NCI-H510A treated with DMSO at 0.1 percent for 48 hours (cell line): Measurements from ENCODE around the gene KRTAP10-2.
"Not testable (repeated sequence)": the region's sequence is repeated elsewhere in the genome, so short reads cannot be mapped to it uniquely, and the experiment has no call there.

ENCODE experiments used
- DNase-seq: peaks from one replicate; lab custom pipeline; 2025; lab: John Stamatoyannopoulos, UW

Gene KRTAP10-2

DNA sequence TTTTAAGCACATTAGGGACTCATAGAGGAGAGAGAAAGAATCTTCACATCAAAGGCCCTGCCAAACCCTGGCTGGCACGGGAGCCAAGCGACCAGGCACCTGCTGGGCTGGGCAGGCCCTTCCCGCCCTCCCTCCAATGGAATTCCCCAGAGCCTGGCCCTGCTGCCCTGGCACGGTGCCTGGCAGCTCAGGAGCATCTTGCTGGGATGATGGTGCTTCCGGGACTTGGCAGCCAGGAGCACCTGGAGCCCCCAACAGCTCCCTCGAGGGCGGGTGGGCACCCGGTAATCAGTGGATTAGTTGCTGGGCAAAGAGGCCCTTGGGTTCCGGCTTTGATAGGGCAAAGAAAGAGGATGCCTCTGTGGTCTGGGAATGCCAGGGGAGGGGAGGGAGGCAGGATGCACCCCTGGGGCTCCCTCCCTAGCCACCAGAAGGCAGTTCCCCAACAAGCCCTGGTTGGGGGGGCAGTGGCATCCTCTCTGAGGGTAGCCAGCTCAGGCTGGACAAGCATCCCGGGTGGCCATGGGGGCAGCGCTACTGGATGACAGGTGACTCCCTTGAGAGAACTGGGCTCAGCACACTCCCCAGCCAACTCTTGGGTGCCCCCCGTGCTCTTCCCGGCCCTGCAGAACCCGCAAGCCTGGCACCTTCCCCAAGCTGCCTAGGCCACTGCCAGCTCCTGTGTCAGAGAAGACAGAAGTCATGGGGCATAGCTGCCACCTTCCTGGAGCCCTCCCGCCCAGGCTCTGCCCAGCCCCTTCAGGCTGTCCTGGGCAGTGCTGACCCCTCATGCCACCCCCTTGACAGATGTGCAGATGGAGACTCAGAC lies 37.7 kb downstream of the KRTAP10-2 start:
- DNase-seq: no peak

- no peak for DNase-seq
Observed at GRCh38 chr21:44512496-44513388, 38.6 kb downstream of the KRTAP10-2 start.

DNA sequence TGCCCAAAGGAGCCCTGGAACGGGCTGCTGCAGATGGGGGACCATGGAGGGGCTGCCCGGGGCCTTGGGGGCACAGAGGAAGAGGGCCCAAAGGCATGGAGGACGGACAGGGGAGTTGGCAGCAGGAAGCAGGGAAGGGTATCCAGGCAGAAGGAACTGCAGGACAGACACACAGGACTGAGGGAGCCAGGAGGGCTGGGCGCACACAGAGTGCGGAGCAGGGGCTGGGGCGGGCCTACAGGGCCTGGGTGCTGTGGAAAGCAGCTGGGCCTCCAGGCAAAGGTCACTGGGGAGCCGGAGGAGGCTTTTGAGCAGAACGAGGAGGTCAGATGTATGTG lies 39.4 kb downstream of the KRTAP10-2 start:
- no peak for DNase-seq

DNA sequence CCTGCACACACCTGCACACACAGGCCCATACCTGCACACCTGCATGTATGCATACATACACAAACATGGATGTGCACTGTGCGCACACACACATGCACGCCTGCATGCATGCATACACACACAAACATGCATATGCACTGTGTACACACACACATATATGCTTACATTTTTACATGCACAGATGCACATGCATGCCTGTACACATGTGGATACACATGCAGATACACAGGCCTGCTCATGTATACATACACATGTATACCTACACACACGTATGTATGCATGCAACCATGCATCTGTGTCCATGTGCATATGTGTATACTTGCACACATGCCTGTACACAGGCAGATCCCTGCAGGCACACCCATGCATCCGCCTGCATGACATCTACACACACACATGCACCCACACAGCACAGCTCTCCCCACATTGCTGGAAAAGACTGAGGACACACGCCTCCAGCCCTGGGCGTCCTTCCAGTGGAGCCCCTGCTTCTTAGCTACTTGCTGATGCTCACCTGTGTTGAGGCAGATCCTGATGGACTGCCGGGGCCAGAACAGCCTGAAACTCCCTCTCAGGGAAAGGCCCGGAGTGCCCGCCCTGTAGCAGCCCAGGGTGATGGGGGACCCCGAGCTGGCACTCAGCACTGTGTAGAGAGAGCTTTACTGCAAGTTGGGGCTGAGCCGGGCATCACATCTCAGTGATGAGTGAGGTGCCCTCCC lies 39.9 kb downstream of the KRTAP10-2 start:
- DNase-seq: no peak

DNA sequence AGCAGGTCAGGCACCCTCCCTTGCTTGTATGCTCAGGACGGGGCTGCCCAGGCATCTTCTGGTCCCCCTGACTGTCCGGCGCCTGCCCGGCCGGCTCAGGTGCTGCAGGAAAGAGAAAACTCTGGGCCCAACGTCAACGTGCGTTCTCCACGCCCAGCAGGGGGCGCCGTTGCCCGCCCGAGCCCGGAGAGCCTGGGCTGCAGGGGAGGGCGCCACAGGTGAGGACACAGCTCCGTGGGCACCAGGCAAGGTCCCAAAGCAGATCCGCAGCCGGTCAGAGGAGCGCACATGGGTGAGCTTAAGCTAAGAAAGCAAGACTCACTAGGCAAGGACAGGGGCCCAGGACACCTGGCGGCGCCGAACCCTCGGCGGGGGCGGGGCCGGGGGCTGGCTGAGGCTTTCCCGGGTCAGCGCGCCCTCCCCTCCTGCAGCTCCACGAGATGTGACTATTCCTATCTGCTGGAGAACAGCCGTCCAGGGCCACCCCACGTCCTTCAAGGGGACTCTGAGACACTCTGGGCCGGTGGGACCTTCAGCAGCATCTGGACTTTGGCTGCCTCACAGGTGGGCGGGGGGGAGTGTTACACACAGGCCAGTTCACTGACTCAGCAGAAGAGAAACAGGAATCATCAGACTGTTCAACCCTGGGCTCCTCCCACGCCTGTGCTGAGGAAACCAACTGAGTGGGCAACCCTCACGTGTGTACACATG lies 40.6 kb downstream of the KRTAP10-2 start:
- peak; percentile 44 for DNase-seq

DNA sequence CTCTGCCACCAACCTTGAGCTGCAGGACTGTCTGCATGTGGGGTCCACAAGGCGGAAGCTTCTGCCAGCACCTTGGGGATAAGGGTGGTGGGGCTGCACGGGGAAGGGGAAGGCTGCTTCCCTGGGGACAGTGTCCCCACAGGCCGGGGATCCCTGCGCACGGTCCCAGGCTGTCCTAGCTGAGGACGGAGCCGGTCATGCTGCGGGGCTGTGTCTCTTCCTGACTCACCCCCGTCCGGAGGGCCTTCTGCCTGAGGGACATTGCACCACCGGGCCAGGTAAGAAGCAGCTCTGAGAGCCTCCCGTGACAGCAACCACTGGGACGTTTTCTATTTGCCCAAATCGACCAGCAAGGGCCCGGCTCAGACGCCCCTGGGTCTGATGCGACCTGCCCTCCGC lies 41.2 kb downstream of the KRTAP10-2 start:
- DNase-seq: no peak

DNA sequence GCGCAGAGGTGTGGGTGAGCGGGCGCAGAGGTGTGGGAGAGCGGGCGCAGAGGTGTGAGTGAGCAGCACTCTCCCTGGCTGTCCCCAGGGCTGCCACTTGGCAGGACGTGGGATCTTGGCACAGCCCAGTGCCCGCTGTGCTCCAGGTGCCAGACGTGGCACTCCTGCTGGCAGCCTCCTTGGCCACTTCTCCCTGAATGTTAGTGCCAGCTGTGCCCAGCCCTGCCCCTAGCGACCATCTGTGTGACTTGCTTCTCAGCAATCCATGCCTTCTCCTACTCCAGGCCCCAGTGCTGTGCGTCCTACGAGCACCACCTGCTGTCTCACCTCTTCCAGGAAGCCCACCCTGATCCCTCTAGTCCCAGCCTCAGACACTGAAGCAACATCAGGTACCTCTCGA lies 41.8 kb downstream of the KRTAP10-2 start:
- DNase-seq: no peak

- no peak for DNase-seq
Observed at GRCh38 chr21:44508711-44509445, 42.4 kb downstream of the KRTAP10-2 start.

GRCh38 chr21:44508426-44508710 lies 42.9 kb downstream of the KRTAP10-2 start:
- no peak for DNase-seq

GRCh38 chr21:44507673-44508425 lies 43.5 kb downstream of the KRTAP10-2 start:
- no peak for DNase-seq

- no peak for DNase-seq
Observed at GRCh38 chr21:44506279-44507255, 44.7 kb downstream of the KRTAP10-2 start.

GRCh38 chr21:44505673-44506278 lies 45.5 kb downstream of the KRTAP10-2 start:
- no peak for DNase-seq

DNA sequence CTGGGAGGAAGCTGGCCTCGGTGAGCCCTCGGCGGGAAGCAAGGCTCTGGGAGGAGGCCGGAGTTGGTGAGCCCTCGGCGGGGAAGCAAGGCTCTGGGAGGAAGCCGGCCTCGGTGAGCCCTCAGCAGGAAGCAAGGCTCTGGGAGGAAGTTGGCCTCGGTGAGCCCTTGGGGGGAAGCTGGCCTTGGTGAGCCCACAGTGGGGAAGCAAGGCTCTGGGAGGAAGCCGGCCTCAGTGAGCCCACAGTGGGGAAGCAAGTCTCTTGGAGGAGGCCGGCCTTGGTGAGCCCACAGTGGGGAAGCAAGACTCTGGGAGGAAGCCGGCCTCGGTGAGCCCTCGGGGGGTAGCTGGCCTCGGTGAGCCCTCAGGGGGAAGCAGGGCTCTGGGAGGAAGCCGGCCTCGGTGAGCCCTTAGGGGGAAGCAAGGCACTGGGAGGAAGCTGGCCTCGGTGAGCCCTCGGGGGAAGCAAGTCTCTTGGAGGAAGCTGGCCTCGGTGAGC lies 47.4 kb downstream of the KRTAP10-2 start:
- DNase-seq: no peak

DNA sequence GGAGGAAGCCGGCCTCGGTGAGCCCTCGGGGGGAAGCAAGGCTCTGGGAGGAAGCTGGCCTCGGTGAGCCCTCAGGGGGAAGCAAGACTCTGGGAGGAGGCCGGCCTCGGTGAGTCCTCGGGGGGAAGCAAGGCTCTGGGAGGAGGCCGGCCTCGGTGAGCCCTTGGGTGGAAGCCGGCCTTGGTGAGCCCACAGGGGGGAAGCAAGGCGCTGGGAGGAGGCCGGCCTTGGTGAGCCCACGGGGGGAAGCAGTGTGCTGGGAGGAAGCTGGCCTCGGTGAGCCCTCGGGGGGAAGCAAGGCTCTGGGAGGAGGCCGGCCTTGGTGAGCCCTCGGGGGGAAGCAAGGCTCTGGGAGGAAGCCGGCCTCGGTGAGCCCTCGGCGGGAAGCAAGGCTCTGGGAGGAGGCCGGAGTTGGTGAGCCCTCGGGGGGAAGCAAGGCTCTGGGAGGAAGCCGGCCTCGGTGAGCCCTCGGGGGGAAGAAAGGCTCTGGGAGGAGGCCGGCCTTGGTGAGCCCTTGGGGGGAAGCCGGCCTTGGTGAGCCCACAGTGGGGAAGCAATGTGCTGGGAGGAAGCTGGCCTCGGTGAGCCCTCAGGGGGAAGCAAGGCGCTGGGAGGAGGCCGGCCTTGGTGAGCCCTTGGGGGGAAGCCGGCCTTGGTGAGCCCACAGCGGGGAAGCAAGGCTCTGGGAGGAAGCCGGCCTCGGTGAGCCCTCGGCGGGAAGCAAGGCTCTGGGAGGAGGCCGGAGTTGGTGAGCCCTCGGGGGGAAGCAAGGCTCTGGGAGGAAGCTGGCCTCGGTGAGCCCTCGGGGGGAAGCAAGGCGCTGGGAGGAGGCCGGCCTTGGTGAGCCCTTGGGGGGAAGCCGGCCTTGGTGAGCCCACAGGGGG lies 48.1 kb downstream of the KRTAP10-2 start:
- DNase-seq: not testable (repeated sequence)

DNA sequence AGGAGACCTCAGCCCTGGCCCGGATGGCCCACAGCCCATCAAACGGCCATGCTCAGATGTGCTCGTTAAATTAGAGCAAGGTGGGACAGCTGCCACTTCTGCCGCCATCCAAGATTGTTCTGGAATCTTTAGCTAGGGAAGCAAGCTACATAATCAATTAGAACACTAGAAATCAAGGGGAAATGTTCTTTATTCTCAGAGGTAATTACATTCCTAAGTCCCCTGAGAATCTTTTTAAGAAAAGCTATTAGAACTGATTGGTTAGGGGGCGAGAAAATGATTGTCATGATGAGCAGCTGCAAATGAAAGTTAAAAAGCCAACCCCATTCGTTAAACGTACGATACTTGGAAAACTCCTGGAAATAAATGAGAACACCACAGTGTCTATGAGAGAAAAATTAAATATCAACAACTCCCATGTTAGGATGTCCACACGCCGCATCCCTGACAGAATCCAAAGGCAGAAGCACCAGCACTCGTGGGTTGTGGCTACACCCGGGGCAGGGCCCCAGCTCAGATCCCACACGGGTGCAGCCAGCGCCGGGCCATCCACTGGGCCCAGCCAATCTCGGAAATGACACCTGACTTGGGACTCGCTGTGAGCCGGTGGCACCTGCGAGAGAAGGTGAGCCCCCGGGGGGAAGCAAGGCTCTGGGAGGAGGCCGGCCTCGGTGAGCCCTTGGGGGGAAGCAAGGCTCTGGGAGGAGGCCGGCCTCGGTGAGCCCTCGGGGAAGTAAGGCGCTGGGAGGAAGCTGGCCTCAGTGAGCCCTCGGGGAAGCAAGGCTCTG lies 48.9 kb downstream of the KRTAP10-2 start:
- DNase-seq: no peak
